ENCODE data around the gene CHD2. TPM values are rescaled to one million over a fixed set of nuclear protein-coding genes. Genes with fewer than 3 reads are reported as not detected.

Gene CHD2
- total and polyA plus RNA-seq, 4 experiments from 2014 or later = 28.4 to 351 (median 224) TPM

GRCh38 chr15:92981333-92981732 lies 81.2 kb downstream of the CHD2 start:
- H3K9me3 ChIP-seq (ENCODE audit: control insufficient read depth in 1 of 2, low read length in 2 of 2) = no peaks in the 10 kb centered on the region

GRCh38 chr15:92984161-92984560 lies 84.0 kb downstream of the CHD2 start:
- ChIA-PET POLR2A (ENCODE audit: partially characterized antibody) (interaction anchor here (0.7 to 1.2 kb wide), 4 partner anchors 9 to 187 kb away, joined by 3 to 4 read pairs (median 3); no protein-coding TSS in a partner anchor), CTCF (ENCODE audit: partially characterized antibody) (interaction anchor here (2.5 kb wide), 1 partner anchor 186 kb away, joined by 9 read pairs; no protein-coding TSS in a partner anchor)
- H3K36me3 Mint-ChIP-seq = peaks cover 38 to 49% of the 10 kb centered on the region in 2 donors
- DNase-seq = no peak
- no peaks in the 10 kb centered on the region for H3K27me3 ChIP-seq (ENCODE audit: insufficient read depth, low read length)
- peaks cover 21% of the 10 kb centered on the region for H3K4me1 ChIP-seq (ENCODE audit: insufficient read depth, low read length)
- peaks cover 4 to 18% (median 13%) of the 10 kb centered on the region in 4 donors for H3K4me1 Mint-ChIP-seq
- H3K27ac Mint-ChIP-seq = peak overlapping the region in 1 of 7 donors; percentile 34
- no peak overlapping the region for H3K4me3 ChIP-seq (ENCODE audit: low read length in 2 of 2)
- no peak overlapping the region for H3K4me3 Mint-ChIP-seq
- no peaks in the 10 kb centered on the region for H3K9me3 Mint-ChIP-seq
- intact Hi-C loops (cut with micrococcal nuclease) = no loop called here
- peaks cover 68% of the 10 kb centered on the region for H3K36me3 ChIP-seq (ENCODE audit: insufficient read depth, low read length)
- no peaks in the 10 kb centered on the region for H3K9me3 ChIP-seq (ENCODE audit: control insufficient read depth in 1 of 2, low read length in 2 of 2)
- H3K27ac ChIP-seq (ENCODE audit: low read depth, low read length) = no peak overlapping the region
- no peaks in the 10 kb centered on the region for H3K27me3 Mint-ChIP-seq

More at GRCh38 chr15:92981333-92981732, 81.2 kb downstream of the CHD2 start:
- Mint-ChIP-seq H3K27me3 (no peaks in the 10 kb centered on the region), H3K9me3 (no peaks in the 10 kb centered on the region), H3K4me1 (peaks cover 14 to 35% (median 22%) of the 10 kb centered on the region in 4 donors), H3K27ac (no peak overlapping the region), H3K36me3 (peaks cover 41 to 52% of the 10 kb centered on the region in 2 donors), H3K4me3 (no peak overlapping the region)
- no peaks in the 10 kb centered on the region for H3K27me3 ChIP-seq (ENCODE audit: insufficient read depth, low read length)
- POLR2A ChIA-PET (ENCODE audit: partially characterized antibody) = no interaction called here
- DNase-seq = no peak
- peaks cover 74% of the 10 kb centered on the region for H3K36me3 ChIP-seq (ENCODE audit: insufficient read depth, low read length)
- peak overlapping the region; percentile 4 for H3K27ac ChIP-seq (ENCODE audit: low read depth, low read length)
- H3K4me1 ChIP-seq (ENCODE audit: insufficient read depth, low read length) = peaks cover 21% of the 10 kb centered on the region
- no peak overlapping the region for H3K4me3 ChIP-seq (ENCODE audit: low read length in 2 of 2)
- CTCF ChIA-PET (ENCODE audit: partially characterized antibody) = no interaction called here
- intact Hi-C loops (cut with micrococcal nuclease) = no loop called here

- H3K4me1 ChIP-seq (ENCODE audit: insufficient read depth, low read length) = no peaks in the 10 kb centered on the region
- CTCF ChIA-PET (ENCODE audit: partially characterized antibody) = interaction anchor here (0.7 to 1.9 kb wide), 2 partner anchors 192 to 369 kb away, joined by 3 to 6 read pairs; no protein-coding TSS in a partner anchor
- POLR2A ChIA-PET (ENCODE audit: partially characterized antibody) = interaction anchor here (1.2 kb wide), 1 partner anchor 68 kb away, joined by 3 read pairs; no protein-coding TSS in a partner anchor
- H3K4me3 ChIP-seq (ENCODE audit: low read length in 2 of 2) = no peak overlapping the region
- Mint-ChIP-seq H3K4me1 (peaks cover 11 to 23% (median 18%) of the 10 kb centered on the region in 4 donors), H3K9me3 (peaks cover 0 to 2% (median 0%) of the 10 kb centered on the region in 8 donors), H3K27me3 (no peaks in the 10 kb centered on the region), H3K36me3 (peaks cover 57 to 86% of the 10 kb centered on the region in 2 donors), H3K27ac (peak overlapping the region in 6 of 7 donors; percentile 3 to 81 (median 38)), H3K4me3 (peak overlapping the region in 1 of 8 donors; percentile 1)
- peaks cover 71% of the 10 kb centered on the region for H3K36me3 ChIP-seq (ENCODE audit: insufficient read depth, low read length)
- H3K9me3 ChIP-seq (ENCODE audit: control insufficient read depth in 1 of 2, low read length in 2 of 2) = no peaks in the 10 kb centered on the region
- intact Hi-C loops (cut with micrococcal nuclease) = loop anchor here (5.0 kb wide), 1 partner anchor 62 kb away; no protein-coding TSS in a partner anchor
- no peaks in the 10 kb centered on the region for H3K27me3 ChIP-seq (ENCODE audit: insufficient read depth, low read length)
- no peak for DNase-seq
- H3K27ac ChIP-seq (ENCODE audit: low read depth, low read length) = no peak overlapping the region
Observed at GRCh38 chr15:92989470-92989869, 89.3 kb downstream of the CHD2 start.

- Mint-ChIP-seq H3K4me3 (no peak overlapping the region), H3K4me1 (peaks cover 11 to 23% (median 18%) of the 10 kb centered on the region in 4 donors), H3K9me3 (peaks cover 0 to 2% (median 0%) of the 10 kb centered on the region in 8 donors), H3K36me3 (peaks cover 61 to 86% of the 10 kb centered on the region in 2 donors), H3K27me3 (no peaks in the 10 kb centered on the region), H3K27ac (peak overlapping the region in 5 of 7 donors; percentile 3 to 81 (median 36))
- Histone ChIP-seq H3K4me3 (ENCODE audit: low read length in 2 of 2) (no peak overlapping the region), H3K36me3 (ENCODE audit: insufficient read depth, low read length) (peaks cover 77% of the 10 kb centered on the region), H3K27me3 (ENCODE audit: insufficient read depth, low read length) (no peaks in the 10 kb centered on the region), H3K9me3 (ENCODE audit: control insufficient read depth in 1 of 2, low read length in 2 of 2) (no peaks in the 10 kb centered on the region), H3K27ac (ENCODE audit: low read depth, low read length) (no peak overlapping the region), H3K4me1 (ENCODE audit: insufficient read depth, low read length) (no peaks in the 10 kb centered on the region)
- POLR2A ChIA-PET (ENCODE audit: partially characterized antibody) = interaction anchor here (1.2 kb wide), 1 partner anchor 69 kb away, joined by 3 read pairs; no protein-coding TSS in a partner anchor
- intact Hi-C loops (cut with micrococcal nuclease) = no loop called here
- no peak for DNase-seq
- CTCF ChIA-PET (ENCODE audit: partially characterized antibody) = interaction anchor here (1.9 kb wide), 1 partner anchor 193 kb away, joined by 6 read pairs; no protein-coding TSS in a partner anchor
Observed at GRCh38 chr15:92990031-92990430, 89.9 kb downstream of the CHD2 start.

DNA sequence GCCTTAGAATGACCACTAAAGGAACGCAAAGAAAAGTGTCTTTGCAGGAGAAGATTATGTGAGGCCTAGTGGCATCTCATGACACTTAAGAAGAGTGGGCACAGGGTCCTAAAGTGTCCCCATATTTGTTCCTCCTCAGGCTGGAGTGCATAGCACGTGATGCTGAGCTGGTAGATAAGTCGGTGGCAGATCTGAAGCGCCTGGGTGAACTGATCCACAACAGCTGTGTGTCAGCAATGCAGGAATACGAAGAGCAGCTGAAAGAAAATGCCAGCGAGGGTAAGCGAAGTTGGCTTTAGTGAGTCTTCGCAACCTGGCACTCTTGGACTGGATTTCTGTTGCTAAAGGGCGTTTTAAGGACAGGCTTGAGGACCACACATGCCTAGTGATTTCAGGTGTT lies 92.6 kb downstream of the CHD2 start:
- H3K36me3 ChIP-seq (ENCODE audit: insufficient read depth, low read length) = peaks cover 80% of the 10 kb centered on the region
- CTCF ChIA-PET (ENCODE audit: partially characterized antibody) = interaction anchor here (0.9 kb wide), 1 partner anchor 25 kb away, joined by 3 read pairs; no protein-coding TSS in a partner anchor
- H3K9me3 ChIP-seq (ENCODE audit: control insufficient read depth in 1 of 2, low read length in 2 of 2) = no peaks in the 10 kb centered on the region
- H3K36me3 Mint-ChIP-seq = peaks cover 63 to 87% of the 10 kb centered on the region in 2 donors
- H3K4me1 ChIP-seq (ENCODE audit: insufficient read depth, low read length) = no peaks in the 10 kb centered on the region
- no peak overlapping the region for H3K4me3 Mint-ChIP-seq
- POLR2A ChIA-PET (ENCODE audit: partially characterized antibody) = interaction anchor here (1.2 kb wide), 1 partner anchor 8 kb away, joined by 4 read pairs; no protein-coding TSS in a partner anchor
- DNase-seq = no peak
- no peaks in the 10 kb centered on the region for H3K27me3 ChIP-seq (ENCODE audit: insufficient read depth, low read length)
- H3K9me3 Mint-ChIP-seq = peaks cover 0 to 2% (median 0%) of the 10 kb centered on the region in 8 donors
- H3K27ac ChIP-seq (ENCODE audit: low read depth, low read length) = no peak overlapping the region
- intact Hi-C loops (cut with micrococcal nuclease) = no loop called here
- peak overlapping the region in 2 of 7 donors; percentile 17 to 63 for H3K27ac Mint-ChIP-seq
- peaks cover 8 to 23% (median 14%) of the 10 kb centered on the region in 4 donors for H3K4me1 Mint-ChIP-seq
- H3K27me3 Mint-ChIP-seq = no peaks in the 10 kb centered on the region
- no peak overlapping the region for H3K4me3 ChIP-seq (ENCODE audit: low read length in 2 of 2)

GRCh38 chr15:92997821-92998220 lies 97.7 kb downstream of the CHD2 start:
- Mint-ChIP-seq H3K4me3 (no peak overlapping the region), H3K27me3 (no peaks in the 10 kb centered on the region), H3K4me1 (peaks cover 1 to 7% (median 5%) of the 10 kb centered on the region in 4 donors), H3K9me3 (peaks cover 0 to 2% (median 0%) of the 10 kb centered on the region in 8 donors), H3K36me3 (peaks cover 68 to 86% of the 10 kb centered on the region in 2 donors), H3K27ac (peak overlapping the region in 2 of 7 donors; percentile 63 to 83)
- Histone ChIP-seq H3K27me3 (ENCODE audit: insufficient read depth, low read length) (no peaks in the 10 kb centered on the region), H3K4me3 (ENCODE audit: low read length in 2 of 2) (no peak overlapping the region), H3K27ac (ENCODE audit: low read depth, low read length) (no peak overlapping the region), H3K36me3 (ENCODE audit: insufficient read depth, low read length) (peaks cover 77% of the 10 kb centered on the region), H3K4me1 (ENCODE audit: insufficient read depth, low read length) (no peaks in the 10 kb centered on the region), H3K9me3 (ENCODE audit: control insufficient read depth in 1 of 2, low read length in 2 of 2) (no peaks in the 10 kb centered on the region)
- DNase-seq = no peak
- CTCF ChIA-PET (ENCODE audit: partially characterized antibody) = interaction anchor here (3.1 kb wide), 1 partner anchor 201 kb away, joined by 10 read pairs; no protein-coding TSS in a partner anchor
- POLR2A ChIA-PET (ENCODE audit: partially characterized antibody) = no interaction called here
- intact Hi-C loops (cut with micrococcal nuclease) = no loop called here

GRCh38 chr15:93001156-93001555 lies 101.0 kb downstream of the CHD2 start:
- Mint-ChIP-seq H3K27me3 (no peaks in the 10 kb centered on the region), H3K27ac (peak overlapping the region in 2 of 7 donors; percentile 17 to 59), H3K4me1 (peaks cover 0 to 4% (median 2%) of the 10 kb centered on the region in 4 donors), H3K4me3 (no peak overlapping the region), H3K36me3 (peaks cover 72 to 87% of the 10 kb centered on the region in 2 donors), H3K9me3 (peaks cover 0 to 2% (median 0%) of the 10 kb centered on the region in 8 donors)
- H3K27me3 ChIP-seq (ENCODE audit: insufficient read depth, low read length) = no peaks in the 10 kb centered on the region
- ChIA-PET POLR2A (ENCODE audit: partially characterized antibody) (no interaction called here), CTCF (ENCODE audit: partially characterized antibody) (interaction anchor here (1.0 to 1.2 kb wide), 2 partner anchors 16 to 22 kb away, joined by 3 read pairs; no protein-coding TSS in a partner anchor)
- no peak overlapping the region for H3K27ac ChIP-seq (ENCODE audit: low read depth, low read length)
- no peaks in the 10 kb centered on the region for H3K4me1 ChIP-seq (ENCODE audit: insufficient read depth, low read length)
- H3K9me3 ChIP-seq (ENCODE audit: control insufficient read depth in 1 of 2, low read length in 2 of 2) = no peaks in the 10 kb centered on the region
- intact Hi-C loops (cut with micrococcal nuclease) = no loop called here
- no peak overlapping the region for H3K4me3 ChIP-seq (ENCODE audit: low read length in 2 of 2)
- no peak for DNase-seq
- H3K36me3 ChIP-seq (ENCODE audit: insufficient read depth, low read length) = peaks cover 80% of the 10 kb centered on the region

Measured in CD4-positive, alpha-beta memory T cell (primary cell).